Anterior cingulate cortex (tissue), 58 donors: ENCODE data around the gene UTF1.

Source experiments
- DNase-seq, 58 donors: peaks; one replicate each; lab custom pipeline; 2025; lab: John Stamatoyannopoulos, UW

Gene UTF1

DNA sequence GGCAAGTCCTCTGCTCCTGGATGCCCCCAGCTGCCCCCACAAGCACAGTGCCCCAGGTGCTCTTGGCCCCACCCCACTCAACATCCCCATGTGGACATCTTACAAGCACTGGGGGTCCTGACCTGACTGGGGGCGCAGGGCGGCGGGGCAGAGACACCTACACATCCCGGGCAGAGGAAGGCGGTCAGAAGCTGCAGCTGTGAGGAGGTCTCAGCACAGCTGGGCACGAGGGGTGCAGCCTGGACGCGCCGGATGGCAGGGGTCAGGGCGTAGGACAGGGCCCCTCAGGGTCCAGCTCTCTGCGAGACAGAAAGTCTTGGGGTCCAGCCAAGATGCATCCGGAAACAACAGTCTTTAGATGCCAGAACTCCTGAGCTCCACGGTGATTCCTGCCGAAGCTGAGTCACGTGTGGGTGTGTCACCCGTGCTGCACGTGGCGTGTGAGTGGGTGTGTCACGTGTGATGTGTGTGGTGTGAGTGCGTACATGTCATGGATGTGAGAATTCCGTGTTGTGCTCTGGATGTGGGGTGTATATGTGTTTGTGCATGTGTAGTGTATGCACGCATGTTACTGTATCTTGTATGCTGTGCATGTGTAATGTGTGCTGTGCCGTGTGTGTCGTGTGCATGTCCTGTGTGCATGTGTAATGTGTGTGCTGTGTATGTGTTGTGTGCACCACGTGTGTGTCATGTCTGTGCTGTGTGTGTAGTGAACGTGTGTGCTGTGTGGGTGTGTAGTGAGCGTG lies 12.8 kb downstream of the UTF1 start:
- no peak for DNase-seq

DNA sequence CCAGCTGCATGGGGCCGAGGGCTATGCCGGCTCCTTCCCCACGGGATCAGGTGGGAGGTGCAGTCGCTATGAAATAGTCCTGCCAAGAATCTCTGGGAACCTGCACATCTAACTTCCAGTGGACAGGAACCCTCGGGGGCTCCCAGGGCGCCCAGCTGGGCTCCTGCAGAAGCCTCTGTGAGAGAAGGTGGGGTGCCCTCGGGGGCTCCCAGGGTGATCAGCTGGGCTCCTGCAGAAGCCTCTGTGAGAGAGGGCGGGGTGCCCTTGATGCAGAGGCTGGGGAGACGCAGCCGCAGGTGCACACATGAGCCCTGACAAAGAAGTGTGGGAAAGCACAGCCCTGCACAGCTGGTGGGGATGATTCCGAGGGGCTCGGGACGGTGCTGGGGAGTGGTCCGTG lies 13.6 kb downstream of the UTF1 start:
- DNase-seq = no peak

DNA sequence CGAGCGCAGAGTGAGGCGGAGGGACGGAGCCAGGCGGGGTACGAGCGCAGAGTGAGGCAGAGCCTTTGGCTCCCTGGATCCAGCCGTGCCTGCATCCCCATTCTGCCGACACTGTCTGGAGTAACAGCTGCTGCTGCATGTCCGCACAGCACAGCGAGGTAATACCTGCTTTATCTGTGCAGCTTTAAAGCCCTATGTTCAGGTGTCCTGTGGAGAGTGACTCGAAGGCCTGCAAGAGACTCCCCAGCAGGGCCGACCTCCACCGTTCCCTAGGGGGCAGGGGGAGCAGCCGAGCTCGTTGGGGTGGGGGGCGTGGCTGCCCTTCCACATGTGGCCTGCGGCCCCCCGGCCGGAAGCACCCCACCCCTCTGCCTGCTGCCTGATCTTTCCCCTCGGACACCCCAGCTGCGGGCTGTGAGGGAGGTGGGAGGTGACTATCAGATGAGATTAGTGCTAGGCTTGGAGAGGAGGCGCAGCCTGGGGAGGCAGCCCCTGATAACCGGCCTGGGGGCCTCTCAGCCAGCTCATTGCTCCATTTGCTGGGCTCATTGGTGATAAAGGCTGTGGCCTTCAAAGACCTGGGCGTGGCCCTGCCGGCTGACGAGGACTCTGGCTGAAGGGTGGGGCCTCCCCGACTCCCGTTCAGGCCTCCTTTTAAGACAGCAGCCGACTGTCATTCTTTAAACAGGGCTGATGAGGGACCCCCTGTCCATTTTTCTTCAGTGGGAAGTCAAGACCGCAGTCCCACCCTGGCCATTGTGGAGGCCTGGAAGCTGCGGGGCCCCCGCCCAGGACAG lies 15.6 kb downstream of the UTF1 start:
- no peak for DNase-seq

DNA sequence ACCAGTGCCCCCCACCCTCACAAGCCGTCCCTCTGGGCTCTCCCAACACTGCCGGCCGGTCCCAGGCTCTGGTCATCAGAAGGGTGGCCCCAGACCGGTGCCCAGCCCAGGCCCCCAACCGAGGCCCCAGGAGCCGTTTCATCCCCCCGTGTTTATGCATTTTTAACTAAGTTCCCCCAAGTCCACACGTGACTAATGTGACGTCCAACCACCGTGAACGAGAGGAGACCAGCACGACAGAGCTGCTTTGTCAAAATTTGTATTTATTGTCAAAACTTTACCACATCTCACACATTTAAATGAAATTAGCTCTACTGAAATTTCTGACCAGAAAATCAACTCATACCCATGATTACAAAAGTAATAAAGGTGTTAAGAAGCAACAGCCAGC lies 16.2 kb downstream of the UTF1 start:
- DNase-seq = no peak

DNA sequence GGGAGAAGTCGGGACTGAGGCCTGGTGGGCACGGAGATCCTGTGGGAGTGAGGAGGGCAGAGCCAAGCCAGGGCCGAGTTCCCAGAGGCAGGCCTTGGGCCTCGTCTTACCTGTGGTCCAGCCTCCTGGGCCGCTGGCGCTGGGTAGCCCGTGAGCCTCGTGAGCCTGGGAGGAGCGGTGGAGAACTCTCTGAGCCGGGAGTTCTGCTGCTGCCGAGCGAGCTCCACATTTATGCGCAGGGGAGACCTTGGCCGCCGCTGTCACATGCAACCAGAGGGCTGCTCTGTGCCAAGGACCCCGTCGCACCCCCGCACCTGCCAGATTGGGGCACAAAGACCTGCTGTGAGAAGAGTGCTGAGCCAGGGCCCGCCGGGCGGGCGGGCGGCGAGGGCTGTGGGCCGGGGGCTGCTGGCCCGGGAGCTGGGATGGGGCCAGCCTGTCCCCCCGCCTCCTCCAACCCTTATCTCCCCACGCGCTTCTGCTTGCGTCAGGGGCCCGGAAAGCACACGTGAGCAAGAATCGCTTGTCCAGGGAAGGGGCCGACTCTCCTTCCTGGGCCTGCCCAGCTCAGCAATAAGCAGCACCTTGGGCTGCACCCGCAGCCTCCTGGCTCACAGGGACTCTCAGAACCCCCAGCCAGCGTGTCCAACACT lies 17.8 kb downstream of the UTF1 start:
- no peak for DNase-seq

DNA sequence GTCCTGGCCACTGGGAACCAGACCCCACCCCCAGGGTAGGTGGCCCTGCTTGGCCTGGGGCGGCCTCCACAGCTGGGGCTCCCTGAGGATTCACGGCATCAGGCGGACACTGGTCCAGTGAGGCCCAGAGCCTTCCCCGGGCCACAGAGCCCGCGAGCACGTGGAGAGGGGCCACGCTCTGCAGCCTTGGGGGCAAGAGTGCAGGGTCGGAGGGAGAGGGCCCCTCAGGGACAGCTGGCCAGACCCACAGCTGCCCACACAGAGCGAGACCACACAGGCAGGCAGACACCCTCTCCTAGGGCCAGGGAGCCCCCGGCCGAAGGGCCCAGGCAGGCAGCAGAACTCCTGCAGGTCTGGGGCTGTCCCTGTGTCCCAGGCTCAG lies 18.3 kb downstream of the UTF1 start:
- no peak for DNase-seq

DNA sequence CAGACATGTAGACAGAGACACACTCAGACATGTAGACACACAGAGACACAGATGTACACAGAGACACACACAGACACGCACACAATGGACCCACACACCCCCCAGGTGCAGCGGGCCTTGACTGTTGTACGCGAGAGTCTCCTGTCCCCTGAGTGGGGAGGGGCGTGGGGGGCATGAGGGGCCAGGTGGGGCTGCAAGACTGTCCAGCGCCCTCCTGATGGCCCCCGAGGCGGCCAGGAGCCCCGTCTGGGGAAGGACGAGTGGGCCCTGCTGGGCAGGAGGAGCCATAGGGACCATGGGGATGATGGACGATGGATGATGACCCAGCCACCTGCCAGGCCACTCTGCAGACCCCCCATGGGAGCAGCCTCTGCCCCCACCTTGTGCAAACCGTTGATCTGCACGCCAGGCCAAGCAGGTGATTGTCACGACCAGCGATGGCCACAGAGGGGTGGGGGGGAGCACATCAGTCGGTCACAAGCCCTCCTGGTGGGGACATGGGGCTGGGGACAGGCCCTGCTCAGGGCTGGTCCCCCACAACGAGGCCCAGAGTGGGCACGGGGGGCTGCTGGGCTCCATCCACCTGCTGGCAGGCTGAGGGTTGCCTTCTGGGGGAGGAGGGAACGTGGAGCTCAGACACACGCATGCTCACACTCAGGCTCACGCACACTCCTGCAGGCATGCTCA lies 19.2 kb downstream of the UTF1 start:
- no peak for DNase-seq

DNA sequence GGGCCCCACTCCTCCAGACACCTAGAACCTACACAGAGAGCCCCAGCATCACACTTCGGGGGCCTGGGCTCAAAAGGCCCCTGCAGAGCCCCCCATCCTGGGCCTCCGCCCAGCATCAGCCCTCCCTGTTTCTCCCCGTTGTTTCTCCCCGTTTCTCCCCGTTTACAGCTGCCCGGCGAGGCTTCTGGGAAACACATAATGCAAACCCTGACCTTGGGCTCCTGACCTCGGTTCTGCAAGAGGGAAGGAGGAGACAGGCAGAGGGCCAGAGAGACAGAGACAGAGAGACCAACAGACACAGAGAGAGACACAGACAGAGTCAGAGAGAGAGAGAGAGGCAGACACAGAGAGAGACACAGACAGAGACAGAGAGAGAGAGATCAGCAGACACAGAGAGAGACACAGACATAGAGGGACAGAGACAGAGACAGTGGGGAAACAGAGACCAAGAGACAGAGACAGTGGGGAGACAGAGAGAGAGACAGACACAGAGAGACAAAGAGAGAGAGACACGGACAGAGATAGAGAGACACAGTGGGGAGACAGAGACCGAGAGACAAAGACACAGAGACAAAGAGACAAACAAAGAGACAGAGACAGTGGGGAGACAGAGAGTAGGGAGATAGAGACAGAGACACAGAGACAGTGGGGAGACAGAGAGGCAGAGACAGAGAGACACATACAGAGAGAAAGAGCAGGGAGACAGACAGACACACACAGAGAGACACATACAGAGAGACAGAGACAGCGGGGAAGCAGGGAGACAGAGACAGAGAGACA lies 20.1 kb downstream of the UTF1 start:
- DNase-seq = no peak

DNA sequence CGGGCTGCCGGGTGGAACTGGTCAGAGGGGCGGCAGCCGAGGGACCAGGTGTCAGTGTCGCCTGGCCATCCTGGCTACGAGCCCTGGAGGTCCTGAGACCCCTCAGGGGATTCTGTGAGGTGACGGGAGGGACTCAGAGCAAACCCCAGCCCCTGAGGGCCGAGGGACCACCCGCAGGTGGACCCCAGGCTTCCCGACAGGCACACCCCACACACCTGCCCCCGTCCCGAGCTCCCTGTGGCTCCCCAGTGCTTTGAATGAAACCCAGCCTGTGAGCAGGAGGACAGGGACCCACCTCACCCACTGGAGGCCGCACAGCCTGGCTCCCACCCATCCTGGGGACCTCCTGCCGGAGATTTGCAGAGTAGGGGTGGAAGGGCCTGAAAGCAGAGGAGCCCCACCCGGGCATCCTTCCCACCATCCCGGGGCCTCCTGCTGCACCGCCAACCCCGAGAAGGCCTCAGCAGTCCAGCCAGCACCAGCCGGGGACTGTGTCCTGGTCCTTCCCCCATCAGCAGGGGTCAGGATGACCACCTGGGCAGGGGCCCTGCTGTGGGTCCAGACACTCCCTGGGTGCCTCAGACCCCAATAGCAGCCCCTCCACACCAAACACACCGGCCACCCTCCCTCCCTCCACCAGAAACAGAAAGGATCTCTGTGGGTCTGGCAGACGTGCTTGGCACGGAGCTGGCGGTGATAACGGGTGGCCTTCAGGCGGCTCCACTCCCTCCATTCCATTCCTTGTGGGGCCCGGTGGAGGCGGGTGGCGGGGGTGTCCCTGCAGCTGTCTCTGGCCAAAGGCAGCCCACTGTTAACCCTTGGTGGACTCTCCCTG lies 21.6 kb downstream of the UTF1 start:
- DNase-seq = no peak

DNA sequence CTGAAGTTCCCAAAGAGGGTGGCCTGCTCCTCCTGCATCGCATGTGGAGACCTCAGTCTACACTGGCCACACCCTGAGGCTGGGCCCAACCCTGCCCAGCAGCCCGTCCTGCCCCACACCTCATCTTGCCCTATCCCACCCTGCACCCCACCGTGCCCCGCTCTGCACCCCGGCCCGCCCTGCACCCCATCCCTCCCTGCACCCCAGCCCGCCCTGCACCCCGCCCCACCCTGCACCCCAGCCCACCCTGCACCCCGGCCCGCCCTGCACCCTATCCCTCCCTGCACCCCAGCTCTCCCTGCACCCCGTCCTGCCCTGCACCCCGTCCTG lies 22.2 kb downstream of the UTF1 start:
- no peak for DNase-seq

DNA sequence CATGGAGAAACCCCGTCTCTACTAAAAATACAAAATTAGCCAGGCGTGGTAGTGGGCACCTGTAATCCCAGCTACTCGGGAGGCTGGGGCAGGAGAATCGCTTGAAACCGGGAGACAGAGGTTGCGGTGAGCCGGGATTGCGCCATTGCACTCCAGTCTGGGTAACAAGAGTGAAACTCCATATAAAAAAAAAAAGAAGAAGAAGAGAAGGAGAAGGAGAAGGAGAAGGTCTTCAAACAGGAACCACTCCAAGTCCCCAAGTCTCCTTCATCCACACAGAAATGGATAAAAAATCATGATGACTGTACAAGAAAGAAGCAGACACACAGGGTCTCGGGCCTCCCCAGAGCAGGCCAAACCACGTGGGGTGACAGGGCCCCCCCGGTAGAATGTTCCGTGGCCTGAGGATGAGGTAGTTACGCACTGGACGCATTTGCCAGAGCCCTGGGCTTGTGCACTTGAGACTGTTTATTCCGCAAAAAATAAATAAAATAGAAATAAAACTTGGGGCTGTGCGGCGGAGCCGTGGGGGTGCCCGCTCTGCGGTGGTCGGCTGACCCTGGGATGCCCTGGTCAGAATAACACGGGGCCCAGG lies 23.4 kb downstream of the UTF1 start:
- DNase-seq = no peak

DNA sequence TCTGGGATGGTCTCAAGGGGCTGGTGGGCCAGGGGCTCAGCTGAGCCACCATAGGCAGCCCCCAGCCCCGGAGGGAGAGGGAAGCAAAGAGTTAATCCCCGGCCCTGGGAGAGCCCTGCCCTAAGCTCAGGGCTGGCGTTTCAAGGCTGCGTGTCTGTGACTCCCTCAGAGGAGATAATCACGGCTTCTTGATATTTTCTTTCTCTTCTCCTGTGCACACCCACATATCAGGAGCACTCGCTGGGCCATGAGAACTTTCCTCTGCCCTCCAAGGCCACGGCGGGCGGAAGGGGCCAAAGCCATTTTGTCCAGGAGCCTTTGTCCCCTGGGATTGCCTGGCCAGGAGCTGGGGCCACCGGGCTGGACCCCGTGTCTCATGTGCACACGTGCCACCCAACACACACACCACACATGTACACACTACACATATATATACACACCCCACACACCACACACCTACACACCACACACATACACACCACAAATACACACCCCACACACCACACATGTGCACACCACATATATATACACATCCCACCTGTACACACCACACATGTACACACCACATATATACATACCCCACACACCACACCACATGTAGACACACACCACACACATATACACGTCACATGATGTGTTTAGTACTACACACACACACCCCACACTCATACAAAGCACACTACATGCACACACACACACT lies 24.6 kb downstream of the UTF1 start:
- no peak for DNase-seq

DNA sequence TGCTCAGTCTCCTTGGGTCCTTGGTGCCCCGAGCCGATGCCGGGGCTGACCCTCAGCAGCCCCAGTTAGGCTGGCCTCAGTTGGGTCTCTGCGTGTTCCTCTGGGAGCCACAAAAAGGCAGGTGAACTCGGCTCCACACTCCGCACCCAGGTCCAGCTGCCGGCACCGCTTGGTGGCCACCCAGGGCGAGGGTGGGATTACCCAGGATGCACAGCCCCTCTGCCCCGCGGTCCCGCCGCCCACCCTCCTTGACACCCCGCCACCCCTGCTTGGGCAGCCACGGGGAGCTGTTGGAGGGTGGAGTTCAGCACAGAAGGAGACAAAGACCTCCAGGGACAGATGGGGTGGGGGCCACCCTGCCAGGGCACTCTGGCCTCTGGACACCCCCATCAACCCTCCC lies 25.3 kb downstream of the UTF1 start:
- no peak for DNase-seq

DNA sequence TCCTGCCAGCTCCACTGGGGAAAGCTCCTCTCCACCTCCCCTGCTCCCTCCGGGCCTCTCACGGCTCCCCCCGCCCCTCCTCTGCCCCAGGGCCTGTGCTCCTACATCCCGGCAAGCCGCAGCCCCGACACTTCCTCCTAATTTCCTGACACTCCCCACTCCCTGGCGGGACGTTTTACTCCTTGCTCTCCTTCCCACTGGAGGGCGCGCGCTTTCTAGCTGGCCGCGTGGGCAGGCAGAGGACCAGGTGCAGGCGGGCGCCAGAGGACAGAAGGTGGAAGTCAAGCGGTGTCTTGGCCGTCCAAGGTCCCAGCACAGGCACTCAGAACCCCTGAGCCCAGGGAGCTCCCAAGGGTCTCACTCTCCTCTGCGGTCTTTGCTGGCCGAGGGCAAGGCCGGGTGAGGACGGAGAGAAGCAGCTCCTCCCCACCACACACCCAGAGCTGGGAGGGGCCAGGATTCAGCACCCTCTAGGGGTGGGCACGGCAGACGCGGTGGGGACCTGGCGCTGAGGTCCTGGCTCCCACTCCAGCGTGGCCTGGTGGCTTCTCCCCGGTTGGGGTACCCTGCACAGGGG lies 27.6 kb downstream of the UTF1 start:
- DNase-seq = peak in 6 of 58 donors; percentile 11 to 27 (median 18)

DNA sequence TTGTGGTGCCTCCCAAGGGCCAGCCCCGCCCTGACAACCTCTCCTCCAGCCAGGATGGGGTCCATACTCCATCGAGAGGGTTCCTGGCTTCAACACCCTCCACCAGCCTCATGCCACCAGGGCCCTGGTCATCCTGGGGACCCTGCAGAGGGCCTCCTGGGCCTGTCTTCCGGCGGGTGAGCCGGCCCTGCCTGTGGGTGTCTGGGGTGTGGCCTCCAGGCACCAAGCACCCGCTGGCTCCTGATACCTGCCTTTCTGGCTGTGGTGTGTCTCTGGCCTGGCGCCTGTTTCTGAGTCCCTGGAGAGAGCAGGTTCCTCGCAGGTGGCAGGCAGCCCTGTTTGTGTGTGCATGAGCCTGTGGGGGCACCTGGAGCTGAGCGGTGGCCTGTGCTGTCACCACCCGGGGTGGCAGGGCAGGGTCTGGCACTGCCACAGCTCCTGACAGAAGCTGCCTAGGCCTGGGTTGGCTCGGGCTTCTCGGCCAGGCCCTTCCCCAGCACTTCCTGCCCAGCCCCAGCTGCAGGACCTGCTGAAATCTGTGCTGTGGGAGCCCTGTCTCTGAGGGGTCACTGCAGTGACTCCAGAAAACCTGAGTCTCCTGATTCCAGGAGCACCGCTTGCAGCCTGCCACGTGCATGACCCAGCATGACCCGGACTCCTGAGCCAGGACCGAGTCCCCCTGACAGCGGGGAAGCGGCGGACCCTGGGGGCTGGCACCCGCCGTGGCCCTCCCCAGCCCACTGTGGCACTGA lies 28.2 kb downstream of the UTF1 start:
- no peak for DNase-seq

DNA sequence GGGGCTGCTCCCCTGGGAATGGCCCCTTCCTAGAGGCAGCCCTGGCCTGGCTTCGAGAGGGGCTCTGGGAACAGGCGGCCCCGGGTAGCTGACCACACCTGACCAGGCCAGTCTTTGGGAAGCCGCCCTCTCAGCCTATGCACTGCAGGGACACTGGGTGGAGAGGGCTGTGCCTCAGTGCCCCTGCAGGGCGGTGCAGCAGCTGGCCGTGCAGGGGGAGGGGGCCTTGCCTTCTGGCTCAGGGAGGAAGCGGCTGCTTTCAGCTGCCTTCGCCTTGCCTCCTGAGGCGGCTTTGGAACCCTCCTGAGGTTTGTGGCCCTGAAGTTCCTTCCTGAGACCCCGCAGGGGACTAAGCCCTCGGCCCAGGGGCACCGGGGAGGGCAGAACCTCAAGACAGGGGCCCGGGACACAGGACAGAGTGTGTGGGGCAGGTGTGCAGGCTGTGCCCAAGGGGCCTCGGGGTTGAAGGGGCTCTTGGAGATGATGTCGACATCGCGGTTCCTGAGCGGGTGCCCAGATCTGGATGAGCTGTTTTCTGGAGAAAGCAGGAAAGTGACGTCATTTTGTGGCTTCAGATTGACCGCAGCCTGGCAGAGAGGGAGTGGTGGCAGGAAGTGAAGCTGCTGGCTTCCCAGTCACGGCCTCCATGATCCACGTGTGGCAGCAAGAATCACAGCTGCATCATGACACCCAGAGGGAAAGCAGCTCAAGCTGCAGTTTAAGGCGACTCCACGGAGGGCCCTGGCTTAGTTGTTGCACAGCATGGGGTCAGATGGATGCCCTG lies 29.0 kb downstream of the UTF1 start:
- peak in 34 of 58 donors; percentile 8 to 73 (median 32) for DNase-seq

DNA sequence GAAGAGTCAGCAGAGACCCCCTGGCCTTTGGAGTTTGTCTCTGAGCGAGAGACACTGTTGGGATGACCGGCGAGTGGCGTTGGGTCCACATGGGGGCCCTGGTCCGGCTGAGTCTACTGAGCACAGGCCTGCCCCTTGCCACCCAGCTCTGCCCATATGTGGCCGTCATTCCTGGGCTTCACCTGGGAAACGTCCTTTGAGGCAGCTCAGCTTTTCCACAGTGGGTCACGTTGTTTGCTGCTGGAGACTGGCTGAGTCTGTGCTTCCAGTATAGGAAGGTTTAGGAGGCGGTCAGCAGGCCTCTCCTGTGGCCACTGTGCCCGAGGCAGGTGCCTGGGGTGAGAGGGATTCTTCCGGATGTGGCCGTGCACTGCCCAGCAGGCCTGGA lies 29.6 kb downstream of the UTF1 start:
- no peak for DNase-seq
